ENCODE results near the gene DUSP11. TPM values are rescaled to one million over a fixed set of nuclear protein-coding genes. Genes with fewer than 3 reads are reported as not detected.
"Not testable (repeated sequence)": the region's sequence is repeated elsewhere in the genome, so short reads cannot be mapped to it uniquely, and the experiment has no call there.

Gene DUSP11
- total and polyA plus RNA-seq, 9 of the 15 experiments (the other 6 are each of a cell fraction or from before 2014, with no cell fraction given) = 20.7 to 79.8 (median 29.3) TPM

DNA sequence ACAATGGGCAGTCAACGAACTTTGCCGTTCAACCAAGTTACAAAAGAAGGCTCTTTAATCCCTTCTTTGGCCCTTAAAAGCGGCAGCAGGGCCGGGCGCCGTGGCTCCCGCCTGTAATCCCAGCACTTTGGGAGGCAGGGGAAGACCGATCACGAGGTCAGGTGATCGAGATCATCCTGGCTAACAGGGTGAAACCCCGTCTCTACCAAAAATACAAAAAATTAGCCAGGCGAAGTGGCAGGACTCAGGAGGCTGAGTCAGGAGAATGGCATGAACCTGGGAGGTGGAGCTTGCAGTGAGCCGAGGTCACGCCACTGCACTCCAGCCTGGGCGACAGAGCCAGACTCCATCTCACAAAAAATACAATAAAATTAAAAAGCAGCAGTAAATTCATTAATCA lies 3.5 kb upstream of the DUSP11 start:
- ATAC-seq; FAIRE-seq; H3K4me1 ChIP-seq (replicated peaks in 1 of 2; ENCODE audit: control insufficient read depth in 2 of 2, insufficient read depth in 2 of 2, low read length in 2 of 2); intact Hi-C loops (cut with micrococcal nuclease); H3K9me3 ChIP-seq (replicated peaks; ENCODE audit: control insufficient read depth, insufficient read depth, low read depth, low read length); H3K27me3 ChIP-seq (ENCODE audit: control insufficient read depth in 2 of 2, insufficient read depth in 2 of 2, low read length in 2 of 2); H3K9ac ChIP-seq (ENCODE audit: insufficient read depth in 1 of 2, low read depth in 2 of 2, low read length in 2 of 2); H3K4me3 ChIP-seq; H3K27ac ChIP-seq (ENCODE audit: extremely low read depth, low read depth, low read length); in situ Hi-C loops (cut with MboI); H4K20me1 ChIP-seq (replicated peaks; ENCODE audit: control insufficient read depth, insufficient read depth, low read length); BruUV-seq (replicated peaks); CTCF ChIA-PET (ENCODE audit: low intra/inter-chr PET ratio); POLR2A ChIA-PET; H3K36me3 ChIP-seq (ENCODE audit: control insufficient read depth, insufficient read depth, low read length); H3K9me1 ChIP-seq (ENCODE audit: control insufficient read depth, insufficient read depth, low read length); H3K4me2 ChIP-seq (ENCODE audit: insufficient read depth, low read length); DNase-seq (ENCODE audit: extremely low read depth in 1 of 4, low spot score in 3 of 4): not testable (repeated sequence)
- TF ChIP-seq, protein P1, sequence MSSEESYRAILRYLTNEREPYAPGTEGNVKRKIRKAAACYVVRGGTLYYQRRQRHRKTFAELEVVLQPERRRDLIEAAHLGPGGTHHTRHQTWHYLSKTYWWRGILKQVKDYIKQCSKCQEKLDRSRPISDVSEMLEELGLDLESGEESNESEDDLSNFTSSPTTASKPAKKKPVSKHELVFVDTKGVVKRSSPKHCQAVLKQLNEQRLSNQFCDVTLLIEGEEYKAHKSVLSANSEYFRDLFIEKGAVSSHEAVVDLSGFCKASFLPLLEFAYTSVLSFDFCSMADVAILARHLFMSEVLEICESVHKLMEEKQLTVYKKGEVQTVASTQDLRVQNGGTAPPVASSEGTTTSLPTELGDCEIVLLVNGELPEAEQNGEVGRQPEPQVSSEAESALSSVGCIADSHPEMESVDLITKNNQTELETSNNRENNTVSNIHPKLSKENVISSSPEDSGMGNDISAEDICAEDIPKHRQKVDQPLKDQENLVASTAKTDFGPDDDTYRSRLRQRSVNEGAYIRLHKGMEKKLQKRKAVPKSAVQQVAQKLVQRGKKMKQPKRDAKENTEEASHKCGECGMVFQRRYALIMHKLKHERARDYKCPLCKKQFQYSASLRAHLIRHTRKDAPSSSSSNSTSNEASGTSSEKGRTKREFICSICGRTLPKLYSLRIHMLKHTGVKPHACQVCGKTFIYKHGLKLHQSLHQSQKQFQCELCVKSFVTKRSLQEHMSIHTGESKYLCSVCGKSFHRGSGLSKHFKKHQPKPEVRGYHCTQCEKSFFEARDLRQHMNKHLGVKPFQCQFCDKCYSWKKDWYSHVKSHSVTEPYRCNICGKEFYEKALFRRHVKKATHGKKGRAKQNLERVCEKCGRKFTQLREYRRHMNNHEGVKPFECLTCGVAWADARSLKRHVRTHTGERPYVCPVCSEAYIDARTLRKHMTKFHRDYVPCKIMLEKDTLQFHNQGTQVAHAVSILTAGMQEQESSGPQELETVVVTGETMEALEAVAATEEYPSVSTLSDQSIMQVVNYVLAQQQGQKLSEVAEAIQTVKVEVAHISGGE (CRISPR knock-in tag; IDR thresholded peaks at IDR 0.05) = 0 out of 6 replicates have a peak, but pooled peaks of 1 of the 3 experiments have one; percentile 21
- TF ChIP-seq, protein P2, sequence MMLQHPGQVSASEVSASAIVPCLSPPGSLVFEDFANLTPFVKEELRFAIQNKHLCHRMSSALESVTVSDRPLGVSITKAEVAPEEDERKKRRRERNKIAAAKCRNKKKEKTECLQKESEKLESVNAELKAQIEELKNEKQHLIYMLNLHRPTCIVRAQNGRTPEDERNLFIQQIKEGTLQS (IDR thresholded peaks at IDR 0.05) = peak; percentile 52; the same call in 1 of the 2 replicates
- TF ChIP-seq, protein P2 (CRISPR knock-in tag; conservative IDR thresholded peaks at IDR 0.05) = not testable (repeated sequence)
- peak; percentile 52; the same call in 1 of the 2 replicates for TF ChIP-seq FOSL1 (tag; conservative IDR thresholded peaks at IDR 0.05)
- TF ChIP-seq, protein P3, sequence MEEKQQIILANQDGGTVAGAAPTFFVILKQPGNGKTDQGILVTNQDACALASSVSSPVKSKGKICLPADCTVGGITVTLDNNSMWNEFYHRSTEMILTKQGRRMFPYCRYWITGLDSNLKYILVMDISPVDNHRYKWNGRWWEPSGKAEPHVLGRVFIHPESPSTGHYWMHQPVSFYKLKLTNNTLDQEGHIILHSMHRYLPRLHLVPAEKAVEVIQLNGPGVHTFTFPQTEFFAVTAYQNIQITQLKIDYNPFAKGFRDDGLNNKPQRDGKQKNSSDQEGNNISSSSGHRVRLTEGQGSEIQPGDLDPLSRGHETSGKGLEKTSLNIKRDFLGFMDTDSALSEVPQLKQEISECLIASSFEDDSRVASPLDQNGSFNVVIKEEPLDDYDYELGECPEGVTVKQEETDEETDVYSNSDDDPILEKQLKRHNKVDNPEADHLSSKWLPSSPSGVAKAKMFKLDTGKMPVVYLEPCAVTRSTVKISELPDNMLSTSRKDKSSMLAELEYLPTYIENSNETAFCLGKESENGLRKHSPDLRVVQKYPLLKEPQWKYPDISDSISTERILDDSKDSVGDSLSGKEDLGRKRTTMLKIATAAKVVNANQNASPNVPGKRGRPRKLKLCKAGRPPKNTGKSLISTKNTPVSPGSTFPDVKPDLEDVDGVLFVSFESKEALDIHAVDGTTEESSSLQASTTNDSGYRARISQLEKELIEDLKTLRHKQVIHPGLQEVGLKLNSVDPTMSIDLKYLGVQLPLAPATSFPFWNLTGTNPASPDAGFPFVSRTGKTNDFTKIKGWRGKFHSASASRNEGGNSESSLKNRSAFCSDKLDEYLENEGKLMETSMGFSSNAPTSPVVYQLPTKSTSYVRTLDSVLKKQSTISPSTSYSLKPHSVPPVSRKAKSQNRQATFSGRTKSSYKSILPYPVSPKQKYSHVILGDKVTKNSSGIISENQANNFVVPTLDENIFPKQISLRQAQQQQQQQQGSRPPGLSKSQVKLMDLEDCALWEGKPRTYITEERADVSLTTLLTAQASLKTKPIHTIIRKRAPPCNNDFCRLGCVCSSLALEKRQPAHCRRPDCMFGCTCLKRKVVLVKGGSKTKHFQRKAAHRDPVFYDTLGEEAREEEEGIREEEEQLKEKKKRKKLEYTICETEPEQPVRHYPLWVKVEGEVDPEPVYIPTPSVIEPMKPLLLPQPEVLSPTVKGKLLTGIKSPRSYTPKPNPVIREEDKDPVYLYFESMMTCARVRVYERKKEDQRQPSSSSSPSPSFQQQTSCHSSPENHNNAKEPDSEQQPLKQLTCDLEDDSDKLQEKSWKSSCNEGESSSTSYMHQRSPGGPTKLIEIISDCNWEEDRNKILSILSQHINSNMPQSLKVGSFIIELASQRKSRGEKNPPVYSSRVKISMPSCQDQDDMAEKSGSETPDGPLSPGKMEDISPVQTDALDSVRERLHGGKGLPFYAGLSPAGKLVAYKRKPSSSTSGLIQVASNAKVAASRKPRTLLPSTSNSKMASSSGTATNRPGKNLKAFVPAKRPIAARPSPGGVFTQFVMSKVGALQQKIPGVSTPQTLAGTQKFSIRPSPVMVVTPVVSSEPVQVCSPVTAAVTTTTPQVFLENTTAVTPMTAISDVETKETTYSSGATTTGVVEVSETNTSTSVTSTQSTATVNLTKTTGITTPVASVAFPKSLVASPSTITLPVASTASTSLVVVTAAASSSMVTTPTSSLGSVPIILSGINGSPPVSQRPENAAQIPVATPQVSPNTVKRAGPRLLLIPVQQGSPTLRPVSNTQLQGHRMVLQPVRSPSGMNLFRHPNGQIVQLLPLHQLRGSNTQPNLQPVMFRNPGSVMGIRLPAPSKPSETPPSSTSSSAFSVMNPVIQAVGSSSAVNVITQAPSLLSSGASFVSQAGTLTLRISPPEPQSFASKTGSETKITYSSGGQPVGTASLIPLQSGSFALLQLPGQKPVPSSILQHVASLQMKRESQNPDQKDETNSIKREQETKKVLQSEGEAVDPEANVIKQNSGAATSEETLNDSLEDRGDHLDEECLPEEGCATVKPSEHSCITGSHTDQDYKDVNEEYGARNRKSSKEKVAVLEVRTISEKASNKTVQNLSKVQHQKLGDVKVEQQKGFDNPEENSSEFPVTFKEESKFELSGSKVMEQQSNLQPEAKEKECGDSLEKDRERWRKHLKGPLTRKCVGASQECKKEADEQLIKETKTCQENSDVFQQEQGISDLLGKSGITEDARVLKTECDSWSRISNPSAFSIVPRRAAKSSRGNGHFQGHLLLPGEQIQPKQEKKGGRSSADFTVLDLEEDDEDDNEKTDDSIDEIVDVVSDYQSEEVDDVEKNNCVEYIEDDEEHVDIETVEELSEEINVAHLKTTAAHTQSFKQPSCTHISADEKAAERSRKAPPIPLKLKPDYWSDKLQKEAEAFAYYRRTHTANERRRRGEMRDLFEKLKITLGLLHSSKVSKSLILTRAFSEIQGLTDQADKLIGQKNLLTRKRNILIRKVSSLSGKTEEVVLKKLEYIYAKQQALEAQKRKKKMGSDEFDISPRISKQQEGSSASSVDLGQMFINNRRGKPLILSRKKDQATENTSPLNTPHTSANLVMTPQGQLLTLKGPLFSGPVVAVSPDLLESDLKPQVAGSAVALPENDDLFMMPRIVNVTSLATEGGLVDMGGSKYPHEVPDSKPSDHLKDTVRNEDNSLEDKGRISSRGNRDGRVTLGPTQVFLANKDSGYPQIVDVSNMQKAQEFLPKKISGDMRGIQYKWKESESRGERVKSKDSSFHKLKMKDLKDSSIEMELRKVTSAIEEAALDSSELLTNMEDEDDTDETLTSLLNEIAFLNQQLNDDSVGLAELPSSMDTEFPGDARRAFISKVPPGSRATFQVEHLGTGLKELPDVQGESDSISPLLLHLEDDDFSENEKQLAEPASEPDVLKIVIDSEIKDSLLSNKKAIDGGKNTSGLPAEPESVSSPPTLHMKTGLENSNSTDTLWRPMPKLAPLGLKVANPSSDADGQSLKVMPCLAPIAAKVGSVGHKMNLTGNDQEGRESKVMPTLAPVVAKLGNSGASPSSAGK (IDR thresholded peaks at IDR 0.05) = peak; percentile 17; the same call in 1 of the 2 replicates
- peaks cover 15% of the 10 kb centered on the region for H3K79me2 ChIP-seq (ENCODE audit: control insufficient read depth, insufficient read depth, low read length)
- 50% methylated on average over 15 of the region's 15 CpGs for WGBS (ENCODE audit: insufficient coverage, low coverage, missing lambda C conversion rate)
- H2AFZ ChIP-seq (ENCODE audit: low read depth, low read length) = peak overlapping the region; percentile 80
